Measurements from ENCODE around the gene ABCA4. TPM values are rescaled to one million over a fixed set of nuclear protein-coding genes. Genes with fewer than 3 reads are reported as not detected.

ABCA4 gene
- total RNA-seq, 1 experiment from 2014 or later: 0.29 TPM

GRCh38 chr1:94084547-94084946 lies 36.4 kb downstream of the ABCA4 start:
- H3K4me3 ChIP-seq (ENCODE audit: low read length): no peak overlapping the region
- no peaks in the 10 kb centered on the region for H3K79me2 ChIP-seq (ENCODE audit: low read length)
- intact Hi-C loops (cut with micrococcal nuclease): no loop called here
- ChIA-PET CTCF (no interaction called here), POLR2A (ENCODE audit: unreplicated experiment) (interaction anchor here (0.6 kb wide), 1 partner anchor 13 kb away, joined by 4 read pairs; no protein-coding TSS in a partner anchor)
- no peaks in the 10 kb centered on the region for H3F3A ChIP-seq (ENCODE audit: low read length, unreplicated experiment)
- TF ChIP-seq EZH2phosphoT487 (IDR thresholded peaks at IDR 0.05; ENCODE audit: borderline replicate concordance, low read length): no peak
- TF ChIP-seq EZH2 (IDR thresholded peaks at IDR 0.05; ENCODE audit: low read length, unreplicated experiment): no peak
- TF ChIP-seq CTCF (conservative IDR thresholded peaks at IDR 0.05; ENCODE audit: low read depth, low read length): no peak
- no peaks in the 10 kb centered on the region for H4K20me1 ChIP-seq (ENCODE audit: low read length)
- H2AFZ ChIP-seq (ENCODE audit: low read length): no peak overlapping the region
- no TSS peak for BruUV-seq (replicated peaks)
- H3K27ac ChIP-seq (ENCODE audit: low read length): no peak overlapping the region
- peaks cover 12% of the 10 kb centered on the region for H3K4me1 ChIP-seq (ENCODE audit: insufficient read depth, low read length)
- no peak overlapping the region for H3K9ac ChIP-seq (ENCODE audit: low read length)
- DNase-seq: no peak
- no peak overlapping the region for H3K4me2 ChIP-seq (ENCODE audit: low read length)
- no peak for ATAC-seq
- H3K9me2 ChIP-seq (replicated peaks; ENCODE audit: low read length): no peaks in the 10 kb centered on the region
- H3K9me3 ChIP-seq (ENCODE audit: low read length): no peaks in the 10 kb centered on the region
- H3K27me3 ChIP-seq (ENCODE audit: low read length): no peaks in the 10 kb centered on the region
- H3K36me3 ChIP-seq (ENCODE audit: low read depth, low read length): no peaks in the 10 kb centered on the region

GRCh38 chr1:94084085-94084484 lies 36.9 kb downstream of the ABCA4 start:
- Histone ChIP-seq H3K9me3 (ENCODE audit: low read length) (no peaks in the 10 kb centered on the region), H3F3A (ENCODE audit: low read length, unreplicated experiment) (no peaks in the 10 kb centered on the region), H3K27me3 (ENCODE audit: low read length) (no peaks in the 10 kb centered on the region), H3K27ac (ENCODE audit: low read length) (no peak overlapping the region), H3K9me2 (replicated peaks; ENCODE audit: low read length) (no peaks in the 10 kb centered on the region), H4K20me1 (ENCODE audit: low read length) (no peaks in the 10 kb centered on the region), H3K4me1 (ENCODE audit: insufficient read depth, low read length) (peaks cover 12% of the 10 kb centered on the region), H3K36me3 (ENCODE audit: low read depth, low read length) (no peaks in the 10 kb centered on the region), H2AFZ (ENCODE audit: low read length) (no peak overlapping the region), H3K79me2 (ENCODE audit: low read length) (no peaks in the 10 kb centered on the region), H3K4me3 (ENCODE audit: low read length) (no peak overlapping the region), H3K4me2 (ENCODE audit: low read length) (no peak overlapping the region), H3K9ac (ENCODE audit: low read length) (no peak overlapping the region)
- no peak for DNase-seq
- no TSS peak for BruUV-seq (replicated peaks)
- TF ChIP-seq EZH2phosphoT487 (IDR thresholded peaks at IDR 0.05; ENCODE audit: borderline replicate concordance, low read length) (no peak), EZH2 (IDR thresholded peaks at IDR 0.05; ENCODE audit: low read length, unreplicated experiment) (no peak), CTCF (conservative IDR thresholded peaks at IDR 0.05; ENCODE audit: low read depth, low read length) (no peak)
- ChIA-PET POLR2A (ENCODE audit: unreplicated experiment) (interaction anchor here (0.6 kb wide), 1 partner anchor 12 kb away, joined by 4 read pairs; no protein-coding TSS in a partner anchor), CTCF (no interaction called here)
- intact Hi-C loops (cut with micrococcal nuclease): no loop called here
- no peak for ATAC-seq

- intact Hi-C loops (cut with micrococcal nuclease): no loop called here
- ATAC-seq (no peak), DNase-seq (no peak)
- Histone ChIP-seq H3K9me2 (replicated peaks; ENCODE audit: low read length) (no peaks in the 10 kb centered on the region), H3K27ac (ENCODE audit: low read length) (no peak overlapping the region), H3K79me2 (ENCODE audit: low read length) (no peaks in the 10 kb centered on the region), H3F3A (ENCODE audit: low read length, unreplicated experiment) (no peaks in the 10 kb centered on the region), H3K4me3 (ENCODE audit: low read length) (no peak overlapping the region), H2AFZ (ENCODE audit: low read length) (no peak overlapping the region), H3K9ac (ENCODE audit: low read length) (no peak overlapping the region), H4K20me1 (ENCODE audit: low read length) (no peaks in the 10 kb centered on the region), H3K36me3 (ENCODE audit: low read depth, low read length) (no peaks in the 10 kb centered on the region), H3K27me3 (ENCODE audit: low read length) (no peaks in the 10 kb centered on the region), H3K9me3 (ENCODE audit: low read length) (no peaks in the 10 kb centered on the region), H3K4me1 (ENCODE audit: insufficient read depth, low read length) (peaks cover 12% of the 10 kb centered on the region), H3K4me2 (ENCODE audit: low read length) (no peak overlapping the region)
- ChIA-PET POLR2A (ENCODE audit: unreplicated experiment) (no interaction called here), CTCF (no interaction called here)
- no TSS peak for BruUV-seq (replicated peaks)
- TF ChIP-seq EZH2phosphoT487 (IDR thresholded peaks at IDR 0.05; ENCODE audit: borderline replicate concordance, low read length): no peak
- TF ChIP-seq EZH2 (IDR thresholded peaks at IDR 0.05; ENCODE audit: low read length, unreplicated experiment): no peak
- TF ChIP-seq CTCF (conservative IDR thresholded peaks at IDR 0.05; ENCODE audit: low read depth, low read length): no peak
Measured at GRCh38 chr1:94083681-94084080, 37.3 kb downstream of the ABCA4 start.
